Stimulated activated CD8-positive, alpha-beta memory T cell treated with anti-CD3 and anti-CD28 coated beads, Interleukin-2, amount 100 ng/mL, for 48 hours (primary cell): ENCODE measurements around the gene ECE1.

Experiments
- DNase-seq, 2 donors: peaks; one replicate each; pipeline ENCODE4 v3.0.0-alpha.2; 2020; ENCODE audit warnings: low read depth in 2 of 2

Gene ECE1

DNA sequence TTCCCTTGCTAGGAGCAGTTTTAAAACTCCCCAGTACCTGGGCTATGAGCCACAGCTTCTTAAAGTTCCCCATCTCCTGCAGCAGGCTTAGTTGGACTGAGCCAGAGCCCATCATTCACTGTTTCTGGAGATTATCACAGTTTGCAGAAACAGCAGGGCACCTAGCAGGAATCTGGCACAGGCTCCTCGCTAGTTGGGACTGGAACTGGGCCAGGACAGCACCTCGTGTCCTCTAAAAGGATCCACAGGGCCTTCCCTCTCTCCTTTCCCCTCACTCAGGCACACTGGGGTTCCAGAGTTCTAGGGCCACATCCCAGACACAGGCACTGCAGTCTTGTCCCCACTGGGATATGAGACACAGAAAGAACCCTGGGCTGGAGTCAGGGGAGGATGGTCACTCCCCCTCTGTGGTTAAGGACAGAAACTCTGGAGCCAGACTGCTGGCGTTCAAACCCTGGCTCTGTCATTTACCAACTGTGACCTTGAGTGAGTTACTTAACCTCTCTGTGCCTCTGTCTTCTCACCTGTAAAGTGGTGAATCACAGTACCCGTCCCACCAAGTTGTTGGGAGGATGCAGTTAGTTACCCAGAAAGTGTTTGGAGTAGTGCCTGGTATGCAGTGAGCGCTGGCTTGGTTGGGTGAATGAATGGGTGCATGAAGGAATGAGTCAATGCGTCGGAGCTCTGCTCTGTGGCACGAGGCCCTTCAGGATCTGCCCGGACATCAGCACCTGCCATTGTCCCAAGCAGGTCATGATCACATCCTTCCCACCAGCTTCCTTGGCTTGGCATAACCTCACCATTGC is 18.8 kb upstream of the ECE1 start:
- DNase-seq: no peak

DNA sequence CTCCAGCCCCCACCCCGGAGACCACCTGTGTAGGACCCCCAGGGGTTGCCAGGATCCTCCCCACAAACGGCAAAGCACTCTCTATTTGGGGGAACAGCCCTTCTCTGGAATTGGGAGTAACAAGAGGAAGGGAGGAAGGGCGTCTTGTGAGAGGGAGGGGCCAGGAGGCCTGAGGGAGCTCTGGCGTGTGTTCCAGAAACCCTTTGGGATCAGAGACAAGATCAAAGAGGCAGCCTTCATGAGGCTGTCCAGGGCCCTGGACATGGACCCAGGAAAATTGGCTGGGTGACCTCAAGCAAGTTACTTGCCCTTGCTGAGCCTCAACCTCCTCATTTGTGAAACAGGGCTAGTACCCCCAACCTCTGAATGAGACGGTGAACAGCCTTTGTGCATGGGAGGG is 18.1 kb upstream of the ECE1 start:
- no peak for DNase-seq

DNA sequence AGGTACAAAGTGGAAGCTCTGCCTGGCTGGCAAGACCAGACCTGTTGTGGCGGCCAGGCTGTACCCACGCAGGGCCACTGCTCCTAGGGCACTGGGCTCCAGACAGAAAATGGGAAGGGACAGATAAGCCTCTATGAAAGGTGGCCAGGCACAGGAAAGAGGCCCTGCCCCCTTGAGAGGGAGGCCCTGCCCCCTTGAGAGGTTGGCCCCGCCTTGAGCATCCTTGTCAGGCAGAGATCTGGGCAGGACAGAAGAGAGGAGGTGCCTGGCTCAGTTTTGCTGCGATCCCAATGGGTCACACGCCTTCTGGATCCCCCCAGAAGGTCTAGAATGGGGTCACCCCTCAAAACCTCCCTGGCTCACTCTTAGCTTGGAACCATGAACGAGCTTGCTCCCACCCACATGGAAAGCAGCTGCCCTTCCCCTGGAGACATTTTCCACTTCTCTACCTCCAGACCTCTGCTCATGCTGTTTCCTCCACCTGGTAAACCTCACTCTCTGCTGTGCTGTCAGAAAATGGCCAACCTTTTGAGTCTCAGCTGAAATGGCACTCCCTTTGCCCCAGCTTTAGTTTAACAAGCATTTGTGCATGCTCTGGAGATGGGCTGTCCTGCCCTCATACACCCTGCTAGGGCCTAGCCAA is 17.5 kb upstream of the ECE1 start:
- DNase-seq: no peak

DNA sequence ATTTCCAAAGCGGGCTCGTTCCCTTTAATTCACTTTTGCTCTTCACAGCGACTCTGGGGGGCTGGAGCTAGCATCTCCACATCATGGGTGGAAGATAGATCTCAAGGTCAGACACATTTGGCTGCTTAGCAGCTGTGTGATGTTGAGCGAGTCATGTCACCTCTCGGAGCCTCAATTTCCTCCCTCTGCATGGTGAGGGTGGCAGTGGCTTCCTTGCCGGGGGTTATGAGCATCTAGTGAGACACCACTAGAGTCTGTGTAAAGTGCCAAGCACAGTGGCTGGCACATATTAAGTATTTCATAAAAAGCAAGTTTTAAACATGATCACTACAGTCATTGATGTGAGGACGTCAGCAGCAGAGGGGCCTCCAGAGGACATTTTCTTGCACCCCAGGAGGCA is 16.9 kb upstream of the ECE1 start:
- DNase-seq: no peak

DNA sequence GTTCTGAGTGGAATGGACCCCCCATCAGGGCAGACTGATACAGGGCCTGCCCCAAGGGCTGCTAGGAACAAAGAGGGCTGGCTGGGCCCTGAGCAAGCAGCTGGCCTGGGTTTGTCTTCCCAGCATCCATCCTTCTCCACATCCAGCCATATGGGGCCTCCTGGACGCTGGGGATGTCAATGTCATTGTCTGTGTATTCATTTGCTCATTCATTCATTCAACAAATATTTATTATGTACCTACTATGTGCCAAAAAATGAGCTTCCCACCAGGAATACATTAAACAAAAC is 15.6 kb upstream of the ECE1 start:
- DNase-seq: no peak

DNA sequence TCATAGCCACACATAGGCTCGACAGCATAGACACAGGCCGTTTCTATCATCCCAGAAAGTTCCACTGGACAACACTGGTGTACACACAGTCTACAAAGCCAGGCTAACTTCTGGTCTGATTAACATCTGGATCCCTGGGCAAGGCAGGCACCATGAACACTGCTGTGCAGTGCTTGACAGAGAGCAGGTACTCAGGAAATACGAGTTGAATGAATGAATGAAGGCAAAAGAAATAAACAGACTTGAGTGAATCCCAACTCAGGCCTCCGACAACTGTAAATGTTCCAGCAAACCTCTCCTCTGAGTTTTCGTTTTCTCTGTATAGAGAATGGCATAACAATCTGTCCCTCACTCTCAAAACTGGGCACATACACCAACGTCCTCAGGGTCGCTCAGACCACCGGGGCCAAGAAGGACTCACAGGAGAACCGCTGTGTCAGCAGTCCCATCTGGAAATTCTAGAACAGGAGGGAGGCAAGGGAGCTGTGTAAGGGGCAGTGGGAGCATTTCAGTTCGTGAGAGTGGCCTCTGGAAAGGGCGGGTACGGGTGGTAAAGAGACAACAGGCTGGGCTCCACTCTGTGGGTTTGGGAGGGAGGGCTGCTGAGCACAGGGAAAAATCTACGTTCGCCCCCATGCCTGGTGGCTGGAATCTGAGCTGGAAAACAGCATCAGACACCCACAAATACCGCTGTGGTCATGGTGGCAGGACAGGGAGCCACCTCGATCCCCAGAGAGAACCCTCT is 15.1 kb upstream of the ECE1 start:
- no peak for DNase-seq

DNA sequence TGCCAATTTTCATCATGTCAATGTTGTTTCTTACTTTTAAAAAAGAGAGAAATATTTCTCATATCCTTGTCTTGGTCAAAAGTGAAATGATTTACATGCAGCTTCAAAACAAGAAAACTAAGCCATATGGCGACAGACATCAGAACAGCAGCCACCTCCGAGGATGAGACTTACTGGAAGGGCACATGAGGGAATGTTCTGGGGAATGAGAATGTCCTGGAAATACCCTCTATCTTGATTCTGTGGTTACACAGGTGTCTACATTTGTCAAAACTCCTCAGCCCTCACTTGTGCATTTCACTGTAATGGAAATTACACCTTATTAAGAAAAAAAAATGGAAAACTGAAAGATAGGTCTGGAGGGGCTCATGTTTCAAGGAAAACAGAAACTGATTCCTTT is 14.2 kb upstream of the ECE1 start:
- DNase-seq: no peak

DNA sequence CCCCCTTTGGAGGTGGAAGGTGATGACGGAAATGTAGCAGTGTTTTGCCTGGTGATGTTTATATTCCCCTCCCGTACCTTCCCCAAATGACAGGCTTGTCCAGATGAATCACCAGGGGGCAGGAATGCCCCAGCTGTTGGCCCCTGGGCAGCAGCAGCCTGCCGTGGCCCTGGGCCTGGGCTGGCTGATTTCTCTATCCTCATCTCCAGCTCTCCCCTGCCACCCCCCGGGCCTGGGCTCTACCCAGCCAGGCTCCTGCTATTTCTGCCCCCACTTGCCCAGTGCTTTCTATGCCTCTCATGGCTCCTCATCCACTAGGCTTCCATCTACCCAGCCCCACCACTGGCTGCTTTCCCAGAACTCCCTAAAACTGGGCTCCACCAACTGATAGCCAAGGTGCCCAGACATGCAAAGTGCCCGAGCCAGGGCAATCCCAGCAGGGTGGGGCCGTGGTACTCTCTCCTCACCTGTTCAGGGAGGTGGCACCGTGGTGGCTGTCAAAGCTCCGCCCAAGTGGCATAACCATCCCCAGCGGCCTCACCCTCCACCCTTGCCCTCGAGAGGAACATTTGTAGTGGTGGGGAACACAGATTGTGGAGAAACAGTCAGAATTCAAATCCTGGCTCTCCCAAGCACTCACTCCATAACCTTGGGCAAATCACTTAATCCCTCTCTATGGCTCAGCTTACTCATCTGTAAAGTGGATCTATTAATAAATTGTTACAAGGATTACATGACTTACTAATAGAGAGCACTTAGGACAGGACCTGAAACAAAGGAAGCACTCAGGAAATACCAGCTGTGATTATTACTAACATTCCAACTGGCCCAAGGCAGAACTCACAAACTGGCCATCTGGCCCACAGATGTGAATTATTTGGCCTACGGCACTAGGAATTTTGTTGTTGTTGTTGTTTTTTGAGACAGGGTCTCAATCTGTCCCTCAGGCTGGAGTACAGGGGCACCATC is 12.8 kb upstream of the ECE1 start:
- DNase-seq: no peak

DNA sequence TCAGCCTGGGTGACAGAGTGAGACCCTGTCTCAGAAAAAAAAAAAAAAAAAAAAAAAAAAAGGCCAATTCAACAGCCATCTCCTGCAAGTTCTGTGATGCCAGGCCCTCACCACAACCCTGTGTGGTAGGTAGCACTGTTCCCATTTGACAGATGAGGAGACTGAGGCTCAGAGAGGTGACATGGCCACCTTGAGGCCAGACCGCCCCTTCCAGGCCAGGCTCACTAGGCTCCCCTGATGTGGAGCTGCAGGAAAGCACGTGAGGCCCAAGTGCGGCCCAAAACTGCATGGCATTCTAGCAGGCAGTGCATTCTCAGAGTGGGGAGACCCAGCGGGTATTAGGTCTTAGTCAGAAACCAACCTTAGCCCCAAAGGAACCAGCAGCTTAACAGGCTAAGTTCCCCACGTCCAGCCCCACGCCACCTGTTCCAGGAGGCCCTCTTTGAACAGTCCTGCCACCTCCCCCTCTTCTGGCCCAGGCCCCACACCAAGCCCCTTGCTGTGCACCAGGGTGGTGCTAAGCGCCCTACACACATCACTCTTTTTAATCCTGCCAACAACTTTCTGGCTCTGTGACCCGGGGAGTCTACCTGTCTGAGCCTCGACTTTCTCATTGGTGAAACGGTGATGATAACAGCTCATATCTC is 11.7 kb upstream of the ECE1 start:
- no peak for DNase-seq

DNA sequence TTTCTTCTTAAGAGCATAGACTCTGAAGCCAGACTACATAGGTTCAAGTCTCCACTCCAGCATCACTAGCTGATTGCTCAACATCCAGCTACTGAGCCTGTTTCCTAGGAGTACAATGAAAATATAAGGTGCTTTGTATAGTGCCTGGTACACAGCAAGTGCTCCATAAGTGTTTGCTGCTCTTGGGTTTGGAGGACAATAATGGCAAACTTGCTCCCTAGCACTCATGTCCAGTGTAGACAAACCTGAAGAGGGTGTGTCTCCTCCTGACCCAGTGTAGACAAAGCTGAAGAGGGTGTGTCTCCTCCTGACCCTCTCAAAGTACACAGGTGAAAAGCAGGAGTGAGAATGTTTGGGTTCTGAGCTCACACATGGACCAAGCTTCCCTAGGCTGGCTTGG is 10.5 kb upstream of the ECE1 start:
- DNase-seq: no peak

DNA sequence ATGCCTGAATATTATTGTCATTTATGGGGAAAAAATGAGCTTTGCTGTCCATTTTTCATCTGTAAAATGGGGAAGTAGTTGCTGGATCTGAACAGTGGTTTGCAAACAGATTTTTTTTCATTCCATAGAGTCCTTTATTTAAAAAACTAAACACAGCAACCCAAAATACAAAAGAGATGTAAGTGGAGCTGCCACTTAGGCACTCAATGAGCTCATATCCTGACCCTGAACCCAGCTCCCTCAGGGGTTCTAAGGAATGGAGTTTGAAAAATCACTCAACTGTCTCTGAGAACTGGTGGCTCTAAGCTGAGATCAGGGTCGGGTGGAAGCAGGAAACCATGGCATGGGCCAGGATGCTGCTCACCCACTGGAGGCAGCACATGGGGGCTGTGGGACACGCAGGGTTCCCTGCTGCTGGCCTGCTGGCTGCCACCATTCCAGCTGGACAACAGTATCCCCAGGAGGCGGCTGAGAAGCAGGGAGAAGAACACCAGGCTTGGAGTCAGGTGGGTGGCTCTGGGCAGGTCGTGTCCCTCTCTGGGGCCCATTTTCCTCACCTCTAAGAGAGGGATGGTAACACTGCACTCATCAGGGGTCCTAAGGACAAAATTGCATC is 9.6 kb upstream of the ECE1 start:
- no peak for DNase-seq

DNA sequence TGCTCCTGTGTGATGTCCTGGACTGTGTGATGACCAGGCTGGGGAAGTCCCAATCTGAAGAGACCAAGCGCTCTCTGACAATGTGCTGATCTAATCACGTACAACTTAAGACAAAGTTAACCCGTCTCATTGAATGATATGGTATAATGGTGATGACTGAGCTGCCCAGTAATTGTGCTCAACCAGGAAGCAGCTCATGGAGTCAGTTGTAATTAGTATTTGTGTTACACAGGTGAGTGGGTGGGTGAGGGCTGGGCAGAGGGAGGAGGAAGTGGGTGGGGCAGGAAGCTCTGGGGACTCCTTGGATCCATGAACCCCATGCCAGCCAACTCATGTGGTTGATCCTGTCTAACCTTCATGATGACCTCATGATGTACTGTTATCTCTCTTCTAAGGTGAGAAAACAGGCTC is 8.7 kb upstream of the ECE1 start:
- no peak for DNase-seq

DNA sequence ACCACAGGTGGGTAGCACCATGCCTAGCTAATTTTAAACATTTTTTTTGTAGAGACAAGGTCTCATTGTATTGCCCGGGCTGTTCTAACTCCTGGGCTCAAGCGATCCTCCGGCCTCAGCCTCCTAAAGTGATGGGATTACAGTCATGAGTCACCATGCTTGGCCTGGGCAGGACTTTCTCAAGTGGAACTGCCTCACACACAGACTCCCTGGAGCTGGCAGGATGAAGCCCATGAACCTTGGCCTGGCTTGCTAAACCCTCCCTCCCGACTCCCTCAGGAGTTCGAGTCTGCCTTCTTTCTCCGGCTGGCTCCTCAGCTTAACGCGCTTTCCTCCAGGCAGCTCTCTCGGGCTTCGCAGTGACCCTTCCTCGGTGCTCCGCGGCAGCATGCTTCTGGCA is 7.7 kb upstream of the ECE1 start:
- DNase-seq: no peak

DNA sequence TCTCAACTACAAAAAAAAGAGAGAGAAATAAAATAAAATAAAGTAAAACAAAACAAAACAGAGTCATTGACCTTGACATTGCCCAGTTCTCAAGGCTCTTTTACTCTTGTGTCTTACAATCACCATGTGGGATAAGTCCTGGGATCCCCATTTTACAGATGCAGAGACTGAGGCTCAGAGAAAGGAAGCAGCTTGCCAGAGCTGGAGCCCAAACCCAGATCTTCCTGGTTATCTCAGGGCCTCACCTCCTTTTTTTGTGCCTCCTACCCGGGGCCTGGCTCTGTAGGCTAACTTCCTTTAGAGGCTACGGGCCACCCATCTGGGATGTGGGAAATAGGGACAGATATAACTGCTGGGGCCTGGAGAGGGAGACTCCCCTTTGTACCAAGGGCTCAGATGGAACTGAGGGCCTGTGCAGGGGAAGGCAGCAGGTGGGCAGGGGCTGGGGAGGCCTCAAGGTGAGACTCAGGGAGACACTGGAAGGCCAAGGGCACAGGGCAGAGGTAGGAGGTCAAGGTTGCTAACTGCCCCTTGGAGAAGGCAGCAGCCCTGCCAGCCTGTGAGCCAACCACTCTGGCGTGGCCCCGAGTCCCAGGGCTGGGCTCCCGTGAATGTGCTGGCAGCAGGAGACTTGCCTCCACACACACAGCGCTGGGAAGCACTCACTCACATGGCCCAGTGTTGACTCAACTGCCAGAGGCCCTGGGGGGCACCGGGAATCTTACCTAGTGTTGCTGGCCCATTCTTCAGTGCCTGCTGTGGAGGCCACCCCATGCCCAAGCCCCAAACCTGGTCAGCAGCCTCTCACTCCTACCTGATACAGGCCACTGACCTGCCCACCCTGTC is 6.5 kb upstream of the ECE1 start:
- no peak for DNase-seq

DNA sequence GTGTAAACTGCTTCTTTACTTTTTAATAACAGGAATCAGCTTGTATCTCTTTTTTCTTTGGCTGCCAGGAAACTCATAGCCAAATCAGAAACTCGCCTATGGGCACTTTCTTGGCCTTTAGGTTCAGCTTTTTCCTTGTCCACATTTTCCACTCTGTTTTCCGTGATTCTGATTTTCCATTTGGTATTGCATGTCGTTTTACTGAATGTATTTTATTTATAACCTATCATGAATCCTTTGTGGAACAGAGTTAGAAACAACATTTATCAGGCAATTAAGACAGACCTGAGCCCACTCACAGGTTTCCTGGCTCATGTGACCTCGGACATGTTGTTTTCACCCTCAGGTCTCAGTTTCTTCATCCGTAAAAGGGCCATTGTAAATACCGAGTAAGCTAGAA is 5.3 kb upstream of the ECE1 start:
- DNase-seq: no peak

DNA sequence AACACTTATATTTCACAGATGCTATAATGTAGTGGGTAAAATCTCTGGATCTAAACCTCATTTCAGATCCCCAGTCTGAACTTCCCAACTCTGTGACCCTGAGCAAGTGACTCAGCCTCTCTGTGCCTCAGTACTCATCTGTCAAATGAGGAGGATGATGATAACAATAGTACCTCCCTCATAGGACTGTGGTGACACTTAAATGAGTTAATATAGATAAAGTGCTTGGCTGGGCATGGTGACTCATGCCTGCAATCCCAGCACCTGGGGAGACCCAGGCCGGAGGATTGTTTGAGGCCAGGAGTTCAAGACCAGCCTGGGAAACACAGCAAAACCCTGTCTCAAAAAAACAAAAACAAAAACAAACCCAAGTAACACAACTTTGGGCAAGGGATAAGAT is 4.7 kb upstream of the ECE1 start:
- DNase-seq: no peak

DNA sequence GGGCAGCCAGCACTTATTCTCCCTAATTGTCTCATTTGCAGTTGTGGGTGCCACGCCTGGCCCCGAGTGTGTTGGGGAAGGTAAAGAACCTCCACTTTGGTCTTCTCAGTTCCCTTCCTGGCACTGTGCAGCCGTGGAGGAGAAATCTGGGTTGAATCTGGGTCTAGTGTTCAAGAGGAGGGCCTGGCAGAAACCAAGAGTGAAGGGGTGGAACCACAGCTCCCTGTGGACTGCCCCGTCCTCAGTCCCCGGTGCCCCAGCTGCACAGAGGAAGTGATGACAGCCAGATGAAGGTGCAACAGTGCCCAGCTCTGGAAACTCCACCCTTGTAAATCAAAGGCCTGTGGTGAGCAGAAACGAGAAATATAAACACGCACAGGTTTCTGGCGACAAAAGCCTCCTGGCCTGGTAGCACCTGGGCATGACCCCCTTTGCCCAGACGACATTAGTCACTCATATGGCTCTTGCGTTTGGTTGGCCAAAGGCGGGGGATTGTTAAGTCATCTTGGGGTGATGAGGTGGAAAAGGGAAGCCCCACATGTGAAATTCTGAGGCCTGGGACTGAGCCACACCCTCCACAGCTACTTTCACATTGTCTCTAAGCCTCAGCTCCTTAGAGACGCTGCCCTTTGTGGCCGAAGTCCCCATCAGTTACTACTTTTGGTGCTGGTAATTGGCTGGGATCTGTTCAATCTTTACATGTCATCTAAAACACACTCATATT is 4.2 kb upstream of the ECE1 start:
- peak; percentile 72 to 78 for DNase-seq

DNA sequence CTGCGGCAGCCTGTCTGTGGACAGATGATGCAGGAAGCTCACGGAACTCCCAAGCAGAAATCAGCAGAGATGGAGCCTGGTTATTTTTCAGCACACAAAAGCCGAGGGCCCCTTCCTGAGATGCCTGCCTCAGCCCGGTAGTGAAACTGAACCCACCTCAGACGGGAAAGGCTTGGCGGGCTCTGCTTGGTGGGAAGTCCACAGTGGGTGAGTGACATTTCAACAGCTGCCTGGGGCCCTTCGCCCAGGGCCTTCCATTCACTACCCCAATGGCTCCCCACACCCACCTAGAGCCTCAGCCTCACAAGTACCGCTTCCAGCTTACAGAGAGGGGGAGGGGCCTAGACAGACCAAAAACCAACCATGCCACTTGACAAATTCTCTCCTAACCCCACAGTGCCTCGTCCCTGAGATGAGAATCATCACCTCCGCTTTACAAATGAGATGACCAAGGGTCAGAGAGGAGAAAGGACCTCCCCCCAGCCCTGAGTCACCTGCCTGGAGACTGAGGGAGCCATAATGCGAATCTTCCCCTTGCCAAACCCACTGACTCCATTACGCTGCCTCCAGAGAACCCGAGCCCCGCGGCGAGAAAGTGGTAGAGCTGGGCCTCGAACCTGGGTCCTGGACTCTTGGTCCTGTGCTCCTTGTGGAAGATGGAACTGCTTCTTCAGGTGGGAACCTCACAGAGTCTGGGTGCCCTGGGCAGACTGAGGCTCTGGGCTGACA is 3.4 kb upstream of the ECE1 start:
- DNase-seq: peak; percentile 76 to 80
